GM18502 (cell line): ENCODE measurements around the gene MPP4.
"Not testable (repeated sequence)": the region's sequence is repeated elsewhere in the genome, so short reads cannot be mapped to it uniquely, and the experiment has no call there.

ENCODE experiments used
- ATAC-seq: cut with Tn5 transposase; IDR thresholded peaks from one replicate; pipeline ENCODE4 v1.9.1; 2021; ENCODE audit warnings: mild to moderate bottlenecking; ENCODE audit not compliant: unreplicated experiment, poor library complexity

MPP4 gene

DNA sequence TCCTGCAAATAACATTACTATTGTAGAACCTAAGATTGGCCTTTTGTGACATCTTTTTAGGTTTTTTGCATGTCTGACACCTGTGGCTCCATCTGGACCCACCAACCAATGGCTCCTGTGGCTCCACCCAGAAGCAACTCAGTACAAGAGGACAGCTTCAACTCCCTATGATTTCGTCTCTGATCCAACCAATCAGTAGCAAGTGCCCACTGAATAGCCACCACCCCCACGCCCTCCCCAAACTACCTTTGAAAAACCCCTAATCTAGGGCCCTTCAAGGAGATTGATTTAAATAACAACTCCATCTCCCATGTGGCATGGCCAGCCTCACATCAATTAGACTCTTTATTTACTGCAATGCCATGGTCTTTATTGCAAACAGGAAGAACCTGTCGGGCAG, 23.6 kb downstream of the MPP4 start:
- no peak for ATAC-seq

DNA sequence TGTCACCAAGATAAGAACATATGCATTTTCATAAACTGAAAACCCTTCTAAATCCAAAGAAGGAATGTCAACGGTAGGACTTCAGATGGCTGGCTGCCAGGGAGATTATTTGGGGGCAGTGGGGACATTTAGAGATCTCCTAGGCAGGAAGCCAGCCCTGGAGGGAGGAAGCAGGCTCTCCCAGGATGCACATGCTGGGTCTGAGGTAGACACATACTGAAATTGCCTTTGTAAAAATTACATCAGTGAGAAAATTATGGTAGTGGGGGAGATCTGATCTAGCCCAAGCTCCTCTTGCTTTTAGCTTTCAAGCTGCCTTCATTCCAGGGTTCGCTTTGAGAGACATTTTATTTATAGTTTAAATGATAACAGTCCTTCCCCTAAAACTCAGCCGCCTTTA, 24.1 kb downstream of the MPP4 start:
- no peak for ATAC-seq

DNA sequence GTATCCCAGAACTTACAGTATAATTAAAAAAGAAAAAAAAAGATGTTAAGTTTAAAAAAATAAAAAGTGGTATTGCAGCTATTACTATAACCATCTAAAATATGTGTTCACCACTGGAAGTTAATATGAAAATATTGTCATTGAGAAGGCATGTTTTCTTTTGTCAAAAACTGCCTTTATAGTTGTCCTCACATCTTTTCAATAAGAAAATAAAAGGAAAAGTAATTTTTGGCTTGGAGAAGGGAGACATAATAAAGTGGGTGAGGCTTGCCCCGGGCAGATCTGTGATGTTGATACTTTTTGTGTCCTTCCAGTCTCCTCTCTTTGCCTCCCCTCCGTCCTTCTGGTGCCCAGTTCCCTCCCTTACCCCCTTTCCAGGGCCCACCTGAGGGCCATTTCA, 24.9 kb downstream of the MPP4 start:
- ATAC-seq, result no peak

DNA sequence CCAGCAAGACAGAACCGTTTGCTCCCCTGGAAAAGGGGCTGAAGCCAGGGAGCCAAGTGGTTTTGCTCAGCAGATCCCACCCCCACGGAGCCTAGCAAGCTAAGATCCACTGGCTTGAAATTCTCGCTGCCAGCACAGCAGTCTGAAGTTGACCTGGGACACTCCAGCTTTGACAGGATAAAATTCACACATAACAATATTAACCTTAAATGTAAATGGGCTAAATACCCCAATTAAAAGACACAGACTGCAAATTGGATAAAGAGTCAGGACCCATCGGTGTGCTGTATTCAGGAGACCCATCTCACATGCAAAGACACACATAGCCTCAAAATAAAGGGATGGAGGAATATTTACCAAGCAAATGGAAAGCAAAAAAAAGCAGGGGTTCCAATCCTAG, 27.2 kb downstream of the MPP4 start:
- ATAC-seq, result not testable (repeated sequence)

DNA sequence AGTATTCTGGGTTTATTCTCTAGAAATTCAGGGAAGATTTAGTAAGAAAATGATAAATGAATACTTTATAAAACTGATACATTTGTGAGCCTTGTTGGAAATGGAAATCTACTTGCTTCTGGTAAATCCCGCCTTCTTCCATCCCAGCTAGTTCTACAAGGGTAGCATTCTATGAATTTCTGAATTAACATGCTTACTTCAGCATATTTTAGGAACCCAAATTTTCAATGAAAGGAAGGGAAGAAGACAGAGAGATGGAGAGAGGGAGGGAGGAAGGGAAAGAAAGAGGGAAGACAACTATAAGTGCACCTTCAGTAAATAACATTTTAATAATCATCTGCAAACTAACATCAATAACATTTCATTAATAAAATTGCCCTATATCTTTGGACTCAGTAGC, 28.6 kb downstream of the MPP4 start:
- no peak for ATAC-seq

DNA sequence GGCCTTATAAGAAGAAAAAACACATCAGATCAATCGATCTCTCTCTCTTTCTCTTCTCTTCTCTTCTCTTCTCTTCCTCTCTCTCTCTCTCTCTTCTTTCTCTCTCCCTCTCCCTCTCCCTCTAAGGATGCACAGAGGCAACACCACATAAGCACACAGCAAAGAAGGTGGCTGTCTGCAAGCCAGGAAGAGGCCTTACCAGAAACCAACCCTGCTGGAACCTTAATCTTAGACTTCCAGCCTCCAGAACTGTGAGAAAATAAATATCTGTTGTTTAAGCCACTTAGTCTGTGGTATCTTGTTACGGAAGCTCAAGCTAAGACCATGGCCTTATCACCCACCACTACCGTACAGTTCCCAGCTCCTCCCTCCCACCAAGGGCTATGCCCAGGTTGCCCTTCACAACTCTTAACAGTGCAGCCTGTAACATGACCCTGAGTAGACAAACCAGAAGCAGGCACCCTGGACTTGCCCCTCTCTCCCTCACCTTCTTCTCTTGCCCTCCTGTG, 30.0 kb downstream of the MPP4 start:
- ATAC-seq, result no peak

DNA sequence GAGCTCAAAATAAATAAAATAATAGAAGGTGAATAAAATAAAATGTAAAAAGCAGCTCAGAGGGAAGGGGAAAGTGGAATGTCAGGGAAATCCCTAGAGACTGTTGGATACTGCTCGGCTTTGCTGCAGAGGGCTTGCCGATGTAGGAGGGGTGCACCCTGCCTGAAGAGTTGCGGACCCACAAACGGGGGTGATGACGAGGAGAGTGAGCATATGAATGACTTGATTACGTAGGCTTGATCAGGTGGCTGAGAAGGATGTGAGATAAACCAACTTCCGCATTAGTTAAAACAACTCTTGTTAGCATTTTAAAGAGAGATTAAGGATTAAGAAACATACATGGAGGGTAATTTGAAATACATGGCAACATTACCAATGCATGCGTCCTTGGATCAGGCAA, 34.1 kb downstream of the MPP4 start:
- no peak for ATAC-seq

DNA sequence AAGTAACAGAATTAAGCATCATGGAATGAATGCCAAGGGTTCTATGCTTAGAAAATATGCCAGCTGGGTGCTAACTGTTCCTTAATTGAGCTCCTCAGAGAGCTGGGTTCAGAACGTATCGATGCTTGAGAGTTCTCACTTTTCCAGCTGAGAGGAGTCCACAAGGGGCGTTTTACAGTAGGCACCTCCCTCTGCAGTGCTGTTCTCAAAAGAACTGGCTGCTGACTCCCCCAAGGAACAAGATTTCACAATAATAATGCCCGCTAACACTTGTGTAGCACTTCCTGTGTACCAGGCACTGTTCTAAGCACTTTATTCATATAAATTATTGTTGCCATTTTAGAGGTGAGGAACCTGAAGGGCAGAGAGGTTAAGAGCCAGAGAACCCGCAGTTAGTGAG, 37.1 kb downstream of the MPP4 start:
- no peak for ATAC-seq

DNA sequence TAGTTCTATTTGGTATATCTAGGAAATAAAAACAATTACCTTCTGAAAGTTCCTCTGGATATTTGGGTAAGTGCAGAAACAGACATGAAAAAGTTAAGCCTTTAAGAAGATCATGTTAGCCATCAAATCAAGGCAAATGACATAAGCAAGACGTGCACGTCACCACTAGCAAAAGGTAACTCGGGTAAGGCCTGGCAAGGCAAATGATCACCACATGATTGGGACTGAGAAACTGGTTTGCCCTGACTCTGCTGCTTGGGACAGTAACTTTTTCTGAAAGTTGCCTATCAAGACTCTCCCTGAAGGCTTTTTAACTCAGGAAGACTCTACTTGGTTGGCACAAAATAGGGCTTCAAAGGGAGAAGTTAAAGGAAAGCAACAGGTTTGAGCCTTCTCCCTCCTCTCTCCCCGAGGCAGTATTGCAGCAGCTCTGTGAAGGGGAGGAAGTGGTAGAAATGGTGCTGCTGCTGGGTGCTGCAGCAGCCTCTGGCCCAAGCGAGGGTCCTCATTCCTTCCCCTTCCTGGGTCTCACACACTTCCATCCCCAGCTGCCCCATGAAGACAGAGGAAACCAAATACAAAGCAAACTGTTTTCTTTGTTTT, 38.0 kb downstream of the MPP4 start:
- no peak for ATAC-seq

DNA sequence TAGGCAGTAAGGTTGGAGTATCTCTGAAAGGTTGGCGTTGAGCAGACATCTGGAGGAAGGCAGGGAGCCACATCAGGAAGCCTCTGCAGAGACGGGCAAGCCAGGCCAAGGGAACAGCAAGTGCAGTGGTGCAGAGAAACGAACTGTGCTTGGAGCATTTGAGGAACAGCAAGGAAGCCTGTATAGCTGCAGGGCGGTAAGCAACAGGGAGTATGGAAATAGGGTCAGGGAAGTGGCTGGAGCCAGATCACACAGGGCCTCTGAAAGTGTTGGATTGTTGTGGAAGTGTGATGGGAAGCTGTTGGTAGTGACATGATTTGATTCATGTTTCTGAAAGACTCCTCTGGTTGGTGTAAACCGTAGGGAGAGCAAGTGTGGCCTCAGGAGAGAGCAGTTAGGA, 41.7 kb downstream of the MPP4 start:
- ATAC-seq, result no peak

DNA sequence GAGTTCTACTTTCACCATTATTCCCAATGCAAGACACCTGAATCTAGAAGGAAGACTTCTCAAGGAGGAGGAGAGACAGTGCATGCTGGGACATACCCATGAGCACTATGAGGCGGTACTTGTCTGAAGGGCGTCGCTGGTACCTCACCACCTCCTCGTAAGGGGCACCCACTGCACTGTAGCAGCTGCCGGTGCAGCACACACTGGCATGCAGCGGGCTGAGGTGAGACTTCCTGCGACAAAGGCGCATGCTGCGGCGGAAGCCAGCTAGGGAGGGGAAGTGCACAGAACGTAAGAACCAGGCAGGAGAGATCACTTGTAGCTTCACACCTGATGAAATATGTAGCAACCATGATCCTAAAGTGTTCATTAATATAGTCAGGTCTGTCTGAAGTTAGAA, 42.3 kb downstream of the MPP4 start:
- ATAC-seq, result no peak

DNA sequence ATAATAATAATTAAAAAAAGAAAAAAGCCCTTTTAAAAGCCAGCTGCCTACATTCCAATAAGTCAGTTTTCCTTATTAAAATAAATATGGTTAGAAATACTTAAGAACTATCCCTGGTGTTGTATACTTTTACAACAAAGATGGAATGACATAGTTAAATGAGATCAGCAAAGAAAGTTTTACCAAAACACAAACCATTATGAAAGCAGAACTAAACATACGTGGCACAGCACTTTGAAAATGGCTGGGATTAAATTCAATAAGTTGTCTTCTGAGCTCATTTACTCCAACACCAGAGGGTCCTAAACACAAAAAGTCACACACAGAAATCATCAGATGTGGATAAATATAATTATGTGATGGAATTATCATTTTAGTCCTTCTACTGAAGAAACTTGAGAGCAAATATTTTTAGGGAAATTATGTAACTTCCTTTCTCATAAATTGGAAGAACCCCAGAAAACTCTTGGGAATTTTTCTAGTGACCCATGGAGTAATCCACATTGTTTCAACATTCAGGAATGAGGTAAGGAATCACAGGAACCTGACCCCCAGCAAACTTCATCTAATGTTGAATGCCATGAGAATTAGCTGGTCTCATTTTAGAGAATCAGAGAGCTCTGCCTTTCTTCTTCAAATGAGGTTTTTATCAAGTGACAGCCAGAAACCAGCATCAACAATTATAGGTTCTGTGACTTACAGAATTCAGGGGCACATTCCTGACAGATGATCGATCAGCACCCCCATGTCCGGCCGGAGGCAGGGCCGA, 43.6 kb downstream of the MPP4 start:
- ATAC-seq, result no peak

DNA sequence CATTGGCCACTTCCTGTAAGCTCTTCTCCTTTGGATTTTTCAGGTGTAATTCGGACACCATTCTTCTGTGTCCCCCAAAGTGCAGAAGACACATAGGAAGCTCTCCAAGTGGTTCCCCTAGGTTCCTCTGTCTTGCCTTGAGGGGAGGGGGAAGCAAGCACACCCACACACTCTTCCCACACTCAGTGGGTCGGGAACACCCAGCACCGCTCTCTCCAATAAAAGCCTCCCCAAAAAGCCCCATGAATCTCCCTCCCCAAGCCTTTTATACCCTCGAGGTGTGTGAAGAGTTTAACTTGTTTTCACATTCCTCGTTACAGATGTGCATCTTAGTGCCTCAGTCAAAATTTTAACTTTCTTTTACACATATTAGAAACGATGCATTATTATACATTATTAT, 45.2 kb downstream of the MPP4 start:
- no peak for ATAC-seq

DNA sequence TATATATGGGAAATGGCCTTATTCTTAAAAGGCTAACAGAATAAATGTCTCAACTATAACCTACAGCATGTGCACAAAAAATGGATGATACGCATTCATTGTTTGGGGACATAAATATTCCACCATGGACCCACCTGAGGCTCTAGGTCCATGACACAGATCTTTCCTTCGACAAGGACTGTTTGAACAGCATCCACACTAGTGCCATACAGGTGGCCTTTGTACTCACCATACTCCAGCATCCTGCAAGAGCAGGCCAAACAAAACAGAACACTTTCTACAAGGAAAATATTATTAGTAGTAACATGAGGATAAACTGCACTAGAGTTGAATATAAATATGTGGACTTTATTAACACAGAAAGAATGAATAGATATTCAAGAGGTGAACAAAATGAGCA, 49.0 kb downstream of the MPP4 start:
- no peak for ATAC-seq

DNA sequence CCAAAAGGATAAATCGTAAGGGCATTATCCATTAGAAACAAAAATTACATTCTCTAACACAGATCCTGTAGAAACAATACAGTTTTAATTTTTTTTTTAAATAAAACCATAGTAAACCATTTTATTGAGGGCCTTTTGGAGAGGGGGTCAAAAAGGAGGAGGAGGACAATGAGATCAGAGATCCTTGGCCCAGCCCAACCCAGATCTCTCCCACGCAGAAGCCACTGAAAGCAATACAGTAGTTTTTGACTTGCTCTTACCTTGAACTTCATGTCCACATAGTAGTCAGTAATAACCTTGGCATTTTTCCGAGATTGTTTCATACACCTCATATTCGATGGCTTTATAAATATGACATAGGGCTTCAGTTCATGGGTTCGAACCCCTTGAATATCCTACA, 51.0 kb downstream of the MPP4 start:
- no peak for ATAC-seq

DNA sequence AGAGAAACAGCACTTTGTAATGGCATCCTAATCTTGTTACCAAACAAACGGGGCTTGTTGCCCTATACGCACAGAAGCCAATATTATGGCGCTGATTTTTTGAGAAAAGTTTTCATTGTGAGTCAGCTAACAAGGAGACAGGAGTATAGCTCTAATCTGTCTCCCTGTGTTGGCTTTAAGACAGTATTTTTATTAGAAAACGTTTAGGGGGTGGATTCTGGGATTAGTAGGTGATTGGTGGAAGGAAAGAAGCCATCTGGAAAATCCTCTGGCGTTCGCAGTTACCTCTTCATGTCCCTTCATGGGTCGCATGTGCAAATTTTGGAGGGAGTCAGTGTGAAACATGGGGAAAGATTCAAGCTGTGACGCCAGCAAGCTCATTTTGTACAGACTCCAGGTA, 54.4 kb downstream of the MPP4 start:
- no peak for ATAC-seq

DNA sequence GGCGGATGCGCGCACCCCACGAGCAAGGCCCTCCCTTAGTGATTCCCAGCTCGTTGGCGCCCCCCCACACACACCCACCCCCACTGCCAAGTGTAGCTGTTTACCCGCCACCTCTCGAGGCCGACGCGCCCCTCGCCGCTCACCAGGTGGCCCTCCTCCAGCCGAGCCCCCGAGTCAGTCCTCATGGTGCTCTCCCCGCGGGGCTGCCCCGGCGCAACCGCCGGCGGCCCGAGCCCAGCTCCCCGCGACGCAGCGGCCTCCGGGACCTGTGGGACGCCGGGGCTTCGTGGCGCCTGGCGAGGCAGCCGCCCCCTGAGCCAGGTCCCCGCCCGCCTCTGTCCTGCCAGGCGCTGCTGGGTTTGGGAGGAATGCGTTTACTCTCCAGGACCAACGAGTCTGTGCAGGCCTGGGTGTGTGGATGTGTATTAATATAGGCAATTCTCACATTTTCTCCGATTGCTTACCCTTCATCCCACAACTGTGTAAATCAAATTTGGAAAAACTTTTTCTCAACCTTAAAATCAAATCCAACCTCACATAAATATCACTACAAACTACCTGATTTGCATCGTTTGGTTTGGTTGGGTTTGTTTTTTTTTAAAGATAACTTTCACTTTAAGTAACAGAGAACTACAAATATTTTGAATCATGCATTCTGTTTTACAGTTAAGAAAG, 55.1 kb downstream of the MPP4 start, which contains the start of gene TMEM237:
TSS of gene TMEM237 (minus strand) at position 288 of the 675 bp plus-strand sequence. CDS start at position 185, 103 bp downstream.
- ATAC-seq, result peak; percentile 49

DNA sequence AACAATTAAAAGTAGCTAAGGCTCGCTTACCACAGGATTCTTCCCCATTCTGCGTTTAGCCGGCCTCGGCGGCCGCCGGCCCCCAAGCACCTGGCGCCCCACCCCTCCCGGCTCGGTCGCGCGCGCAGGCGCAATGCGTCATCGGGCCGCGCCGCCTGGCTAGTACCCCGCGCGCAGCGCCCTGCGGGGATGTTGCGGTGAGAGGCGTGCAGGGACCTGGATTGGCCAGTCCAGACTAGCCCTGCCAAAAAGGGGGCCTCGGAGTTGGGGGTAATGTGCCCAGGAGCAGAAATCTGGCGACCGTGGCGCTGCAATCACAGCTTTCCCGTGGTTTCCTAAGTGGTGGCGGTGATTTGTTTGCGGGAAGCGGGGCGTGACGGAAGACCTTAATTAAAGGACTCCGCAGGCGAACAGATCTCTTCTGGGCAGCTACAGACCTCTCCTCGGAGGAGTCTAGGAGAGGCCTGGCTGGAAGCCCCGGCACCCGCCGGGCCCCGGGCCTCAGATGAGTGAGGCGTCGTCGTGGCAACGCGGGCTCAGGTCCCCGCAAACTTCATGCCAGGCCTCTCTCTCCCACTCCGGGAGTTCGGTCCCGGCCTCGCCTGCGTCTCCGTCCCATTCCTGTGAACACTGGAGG, 55.7 kb downstream of the MPP4 start:
- peak; percentile 81 for ATAC-seq

DNA sequence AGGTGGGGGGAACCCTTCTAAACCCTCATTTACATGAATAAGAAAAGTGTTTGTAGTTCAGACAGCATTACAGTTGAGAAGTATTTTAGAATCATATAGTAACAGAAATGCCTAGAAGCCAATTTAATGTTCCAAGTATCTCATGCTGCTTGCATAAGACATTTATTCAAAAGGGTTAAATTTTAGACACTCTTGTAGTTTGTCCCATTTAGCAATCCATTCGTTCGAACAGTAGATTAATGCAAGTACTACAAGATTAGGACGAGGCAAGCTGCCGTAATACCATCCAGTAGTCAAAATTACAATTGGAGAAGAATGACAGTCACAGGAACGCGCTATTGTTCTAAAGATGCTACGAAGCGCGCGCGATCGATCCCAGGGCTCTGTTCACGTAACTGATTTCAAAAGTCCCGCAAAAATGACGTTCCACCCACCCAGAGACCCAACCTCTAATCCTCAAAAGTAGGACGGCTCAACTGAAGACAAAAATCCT, 56.3 kb downstream of the MPP4 start:
- peak; percentile 57 for ATAC-seq

DNA sequence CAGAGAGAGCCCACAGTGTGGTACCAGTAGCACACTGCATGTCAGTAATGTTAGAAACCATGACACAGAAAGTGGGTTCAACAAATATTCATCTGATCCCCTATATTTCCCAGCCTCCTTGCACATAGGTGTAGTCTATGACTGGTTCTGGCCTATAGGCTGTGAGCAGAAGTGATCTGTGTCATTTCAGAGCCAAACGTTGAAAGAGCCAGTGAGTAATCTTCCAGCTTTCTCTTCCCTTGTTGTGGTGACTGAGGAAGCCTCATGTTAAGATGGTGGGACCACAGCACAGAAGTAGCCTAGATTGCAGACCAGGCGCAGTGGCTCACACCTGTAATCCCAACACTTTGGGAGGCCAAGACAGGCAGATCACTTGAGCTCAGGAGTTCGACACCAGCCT, 59.2 kb downstream of the MPP4 start:
- no peak for ATAC-seq

DNA sequence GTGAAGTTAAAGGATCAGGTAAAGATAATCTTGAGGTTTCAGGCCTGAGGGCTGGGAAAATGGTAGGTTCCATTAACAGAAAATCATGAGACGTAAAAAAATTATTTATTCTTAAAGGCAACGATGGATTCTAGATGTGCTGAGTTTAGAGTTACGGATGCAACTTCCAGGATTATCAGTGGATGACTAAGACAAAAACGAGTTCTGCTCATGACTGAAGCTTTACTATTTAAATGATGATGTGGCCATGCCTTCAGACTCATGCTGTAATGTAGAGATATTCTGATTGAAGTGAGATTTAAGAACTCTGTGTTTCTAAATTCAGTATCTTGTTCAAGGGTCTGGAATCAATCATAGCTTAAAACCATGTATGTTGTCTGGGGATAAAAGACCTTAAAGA, 60.1 kb downstream of the MPP4 start:
- no peak for ATAC-seq
